ENCODE data around the gene B4GALT3. TPM values are rescaled to one million over a fixed set of nuclear protein-coding genes. Genes with fewer than 3 reads are reported as not detected.
A peak's percentile ranks its signal among the peaks of the same experiment; 100 is the strongest.

The B4GALT3 gene
- total RNA-seq, 2 donors from 2014 or later = 38.2 to 68.7 TPM

- no peaks in the 10 kb centered on the region for H3K9me3 ChIP-seq
- peaks cover 5% of the 10 kb centered on the region for H3K4me1 ChIP-seq (replicated peaks)
- no peaks in the 10 kb centered on the region for H3K27me3 ChIP-seq (replicated peaks; ENCODE audit: insufficient read depth)
- peak within 1 kb of the TSS; percentile 69 to 77 for H3K4me3 ChIP-seq
- intact Hi-C loops (cut with DNase I) = loop anchor here (2.0 kb wide), 2 partner anchors 14 to 20 kb away; partner anchors contain the start of genes NIT1, PFDN2 and UFC1
- under 1% methylated on average over 67 of the region's 68 CpGs for WGBS
- H3K27ac ChIP-seq = peak within 1 kb of the TSS; percentile 93 to 97
- DNase-seq (ENCODE audit: low spot score) = peak; percentile 94
- no peaks in the 10 kb centered on the region for H3K36me3 ChIP-seq
- TF ChIP-seq POLR2AphosphoS5 (IDR thresholded peaks at IDR 0.05) (peak; percentile 69), CTCF (IDR thresholded peaks at IDR 0.05) (peak in 2 of 4 experiments; percentile 3 to 7), POLR2A (IDR thresholded peaks at IDR 0.05) (peak; percentile 46)
Observed at GRCh38 chr1:161132410-161133219, 44.7 kb downstream of the B4GALT3 start, which contains the start of gene DEDD. Gene DEDD (minus strand): TSS chr1:161132667. CDS start chr1:161124462, 8,205 bp downstream.

GRCh38 chr1:161131523-161132409 lies 45.5 kb downstream of the B4GALT3 start:
- intact Hi-C loops (cut with DNase I) = loop anchor here (2.0 kb wide), 2 partner anchors 13 to 21 kb away; partner anchors contain the start of genes NIT1, PFDN2 and UFC1
- Histone ChIP-seq H3K27me3 (replicated peaks; ENCODE audit: insufficient read depth) (no peaks in the 10 kb centered on the region), H3K36me3 (no peaks in the 10 kb centered on the region), H3K4me1 (replicated peaks) (peaks cover 5% of the 10 kb centered on the region), H3K27ac (peak overlapping the region; percentile 93 to 97), H3K4me3 (peak overlapping the region; percentile 69 to 77), H3K9me3 (no peaks in the 10 kb centered on the region)
- 3% methylated on average over 22 of the region's 22 CpGs for WGBS
- DNase-seq (ENCODE audit: low spot score) = no peak
- TF ChIP-seq CTCF (IDR thresholded peaks at IDR 0.05) = no peak
- no peak for TF ChIP-seq POLR2A (IDR thresholded peaks at IDR 0.05)
- no peak for TF ChIP-seq POLR2AphosphoS5 (IDR thresholded peaks at IDR 0.05)

GRCh38 chr1:161130266-161130665 lies 47.0 kb downstream of the B4GALT3 start:
- Histone ChIP-seq H3K27ac (no peak overlapping the region), H3K36me3 (no peaks in the 10 kb centered on the region), H3K9me3 (no peaks in the 10 kb centered on the region), H3K4me3 (no peak overlapping the region), H3K4me1 (replicated peaks) (peaks cover 5% of the 10 kb centered on the region), H3K27me3 (replicated peaks; ENCODE audit: insufficient read depth) (no peaks in the 10 kb centered on the region)
- TF ChIP-seq POLR2AphosphoS5 (IDR thresholded peaks at IDR 0.05) (no peak), CTCF (IDR thresholded peaks at IDR 0.05) (no peak), POLR2A (IDR thresholded peaks at IDR 0.05) (no peak)
- 37% methylated on average over 1 of the region's 1 CpG for WGBS
- DNase-seq (ENCODE audit: low spot score) = no peak
- intact Hi-C loops (cut with DNase I) = no loop called here

GRCh38 chr1:161128591-161129420 lies 48.5 kb downstream of the B4GALT3 start:
- no peak overlapping the region for H3K27ac ChIP-seq
- intact Hi-C loops (cut with DNase I) = no loop called here
- peaks cover 4 to 9% of the 10 kb centered on the region in 2 donors for H3K36me3 ChIP-seq
- no peaks in the 10 kb centered on the region for H3K9me3 ChIP-seq
- WGBS = 91% methylated on average over 4 of the region's 4 CpGs
- TF ChIP-seq POLR2A (IDR thresholded peaks at IDR 0.05) (no peak), POLR2AphosphoS5 (IDR thresholded peaks at IDR 0.05) (no peak), CTCF (IDR thresholded peaks at IDR 0.05) (no peak)
- H3K4me1 ChIP-seq (replicated peaks) = peaks cover 1% of the 10 kb centered on the region
- H3K4me3 ChIP-seq = no peak overlapping the region
- DNase-seq (ENCODE audit: low spot score) = no peak
- no peaks in the 10 kb centered on the region for H3K27me3 ChIP-seq (replicated peaks; ENCODE audit: insufficient read depth)

Measured in prostate gland (tissue), 2 donors.